Activated T-helper 1 cell treated with anti-CD3 and anti-CD28 coated beads, Interleukin-2, amount 50 U/mL, for 16 hours (primary cell): Measurements from ENCODE around the gene ALAS1.

ENCODE experiments used
- DNase-seq, 2 donors: peaks; one replicate each; pipeline ENCODE4 v3.0.0-alpha.2; 2020; ENCODE audit warnings: low read depth in 1 of 2, low spot score in 1 of 2

The ALAS1 gene

DNA sequence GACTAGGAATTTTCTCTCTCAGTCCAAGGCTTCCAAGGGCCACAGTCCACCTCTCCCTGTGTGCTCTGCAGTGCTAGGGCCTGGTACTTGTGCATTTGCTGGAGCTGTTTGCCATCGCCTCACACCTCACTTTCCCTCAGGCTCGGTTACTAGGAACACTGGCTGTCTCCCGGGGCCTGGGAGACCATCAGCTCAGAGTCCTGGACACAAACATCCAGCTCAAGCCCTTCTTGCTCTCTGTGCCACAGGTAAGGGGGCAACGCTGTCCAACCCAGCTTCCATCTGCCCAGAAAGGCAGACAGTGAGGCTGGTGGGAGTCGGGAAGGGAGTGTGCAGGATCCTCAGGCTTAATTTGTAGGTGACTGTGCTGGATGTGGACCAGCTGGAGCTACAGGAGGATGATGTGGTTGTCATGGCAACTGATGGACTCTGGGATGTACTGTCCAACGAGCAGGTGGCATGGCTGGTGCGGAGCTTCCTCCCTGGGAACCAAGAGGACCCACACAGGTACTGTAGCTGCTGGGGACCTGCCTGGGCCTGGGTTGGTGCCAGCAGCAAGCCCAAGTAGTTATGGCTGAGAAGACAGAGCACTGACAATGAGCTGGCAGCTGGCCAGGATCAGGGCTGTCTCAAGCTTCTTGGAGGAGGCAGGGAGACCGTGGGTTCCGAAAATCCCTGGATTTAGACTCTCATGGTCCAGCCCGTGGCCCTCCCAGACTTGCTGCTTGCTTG, 51.0 kb downstream of the ALAS1 start:
- DNase-seq: no peak

DNA sequence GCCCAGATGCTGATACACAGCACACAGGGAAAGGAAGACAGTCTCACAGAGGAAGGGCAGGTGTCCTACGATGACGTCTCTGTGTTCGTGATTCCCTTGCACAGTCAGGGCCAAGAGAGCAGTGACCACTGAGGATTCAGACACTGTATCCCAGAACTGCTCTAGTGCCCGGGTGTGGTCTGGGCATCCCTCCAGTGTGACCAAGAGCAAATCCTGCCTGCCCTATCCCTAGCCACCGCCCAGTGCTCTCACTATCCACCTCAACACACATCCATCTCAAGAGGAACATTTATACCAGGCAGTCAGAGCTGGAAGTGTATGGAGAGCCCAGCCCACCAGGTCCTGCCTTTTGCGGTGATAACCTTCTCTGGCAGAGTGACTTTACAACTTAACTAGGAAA, 51.7 kb downstream of the ALAS1 start:
- no peak for DNase-seq

DNA sequence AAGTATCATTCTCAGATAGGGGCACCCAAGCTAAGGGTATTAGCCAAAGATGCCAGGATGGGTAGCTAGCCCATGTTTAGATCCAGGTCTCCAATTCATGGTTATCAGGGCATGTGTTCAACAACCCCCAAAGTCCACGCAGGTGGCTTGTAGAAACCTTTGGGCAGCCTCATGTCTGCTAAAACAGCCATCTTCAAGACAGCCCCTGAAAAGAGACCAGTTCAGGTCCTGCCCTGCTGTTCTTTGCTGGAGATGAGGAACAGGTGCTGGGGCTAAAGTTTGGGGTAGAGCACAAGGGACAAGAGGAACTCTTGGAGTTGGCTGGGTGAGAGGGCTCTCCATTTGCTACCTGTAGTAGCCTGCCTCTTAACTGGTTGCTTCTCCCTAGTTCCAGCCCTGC, 52.2 kb downstream of the ALAS1 start:
- no peak for DNase-seq

DNA sequence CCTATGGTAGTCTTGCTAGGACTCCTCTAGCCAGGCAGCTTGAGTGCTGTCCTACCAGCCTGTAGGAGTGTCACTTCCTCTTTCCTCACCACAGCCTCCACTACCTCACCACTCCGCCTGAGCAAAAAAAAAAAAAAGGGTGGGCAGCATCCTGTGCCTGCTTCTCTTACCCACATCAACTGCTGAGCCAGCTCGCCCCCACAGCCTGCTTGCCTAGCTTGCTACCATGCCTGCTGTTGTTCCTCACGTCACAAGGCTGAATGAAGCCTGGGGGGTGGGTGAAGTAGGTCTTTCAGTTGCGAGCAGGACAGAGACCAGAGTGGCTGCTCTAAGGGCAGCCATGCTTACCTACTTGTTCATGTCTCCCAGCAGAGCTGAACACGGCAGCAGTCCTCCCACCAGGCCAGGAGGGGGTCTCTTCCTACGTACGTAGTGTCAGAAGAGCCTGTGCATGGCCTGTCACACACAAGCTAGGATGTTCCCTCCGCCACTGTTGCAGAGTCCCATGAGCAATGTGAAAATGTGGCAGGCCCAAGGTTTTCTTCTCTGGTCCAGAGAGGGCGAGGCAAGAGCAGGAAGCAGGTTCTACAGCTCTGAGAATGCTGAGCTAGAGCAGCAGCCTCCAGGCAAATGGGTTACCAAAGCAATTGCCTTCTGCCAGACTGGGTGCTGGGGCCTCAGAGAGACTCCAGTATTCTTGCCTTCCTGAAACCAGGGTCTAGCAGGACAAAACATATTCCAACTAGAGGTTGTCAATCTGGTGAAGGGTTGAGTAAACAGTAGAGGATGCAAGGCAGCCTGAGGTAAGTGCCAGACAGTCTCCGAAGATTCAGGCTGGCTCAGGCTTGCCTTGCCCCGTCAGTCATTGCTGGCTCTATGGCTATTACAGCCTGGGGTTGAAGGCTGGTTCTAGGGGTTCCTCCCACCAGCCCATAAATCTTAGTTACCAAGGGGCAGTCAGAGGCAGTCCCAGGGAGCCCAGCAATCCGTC, 55.6 kb downstream of the ALAS1 start:
- DNase-seq: peak; percentile 53 to 73

DNA sequence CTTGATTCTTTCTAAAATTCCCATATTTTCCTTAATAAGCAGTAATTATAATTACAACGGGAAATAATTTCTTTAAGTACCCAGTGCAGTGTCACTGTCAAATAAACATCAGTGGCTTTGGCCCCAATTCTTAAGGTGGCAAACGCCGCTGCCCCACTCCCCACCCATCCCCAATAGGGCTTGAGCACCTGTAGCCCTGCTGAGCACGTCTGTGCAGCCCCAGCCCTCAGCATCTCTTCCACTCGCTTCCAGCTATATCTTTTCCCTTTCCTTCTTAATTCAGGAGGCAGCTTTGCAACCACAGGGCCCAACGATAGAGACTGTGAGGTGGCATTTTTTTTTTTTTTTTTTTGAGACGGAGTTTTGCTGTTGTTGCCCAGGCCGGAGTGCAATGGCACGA, 56.6 kb downstream of the ALAS1 start:
- DNase-seq: no peak

DNA sequence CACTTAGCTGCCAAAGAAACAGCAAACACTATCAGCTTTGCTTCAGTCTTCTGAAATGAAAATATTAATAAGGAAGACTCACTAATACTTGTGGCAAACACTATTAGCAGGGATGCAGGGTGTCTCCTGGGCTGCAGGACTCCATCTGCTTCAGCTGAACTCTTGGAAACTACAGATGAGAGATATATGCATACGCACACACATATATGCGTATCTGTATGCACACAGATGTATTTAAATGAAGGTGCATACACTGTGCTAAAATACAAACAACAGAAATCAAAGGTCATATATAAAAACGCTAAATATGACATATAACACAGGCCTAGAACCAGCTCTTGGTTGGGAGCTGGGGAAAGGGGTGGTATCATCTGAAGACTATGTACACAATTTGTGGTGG, 58.2 kb downstream of the ALAS1 start:
- no peak for DNase-seq

DNA sequence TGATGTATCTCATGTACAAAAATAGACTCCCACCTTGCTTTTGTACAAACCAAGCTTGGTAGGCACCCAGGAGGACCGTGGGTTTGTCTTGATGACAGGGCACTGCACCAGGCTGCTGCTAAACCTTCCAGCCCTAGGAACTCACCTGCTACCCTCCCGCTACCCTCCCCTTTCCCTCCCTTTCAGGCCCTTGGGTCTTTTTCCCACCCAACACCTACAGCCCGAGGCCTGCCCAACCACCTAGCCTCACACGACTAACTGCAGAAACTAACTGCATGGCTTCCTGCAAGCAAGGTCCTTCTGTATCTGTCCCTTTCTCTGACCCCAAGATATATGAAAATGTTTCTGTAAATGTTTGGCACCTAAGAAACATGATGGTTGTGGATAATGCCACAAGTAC, 58.7 kb downstream of the ALAS1 start:
- no peak for DNase-seq

DNA sequence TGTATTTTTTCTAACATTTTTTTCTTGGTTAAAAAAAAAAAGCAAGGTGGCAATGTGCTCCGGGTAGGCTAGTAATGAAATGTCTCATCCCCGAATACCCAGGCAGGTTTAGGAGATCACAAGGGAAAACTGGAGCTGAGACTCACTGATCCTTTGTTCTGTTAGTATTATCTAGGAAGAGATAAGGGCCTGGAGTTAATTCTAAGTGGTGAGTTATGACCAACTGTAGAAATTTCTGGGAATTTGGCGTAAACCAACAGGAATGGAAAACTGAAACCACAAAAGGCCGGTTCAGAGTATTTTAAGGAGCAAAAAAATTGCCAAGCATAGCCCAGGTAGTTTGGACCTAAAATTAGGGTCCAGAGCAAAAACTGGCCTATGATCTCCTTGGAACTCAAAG, 60.0 kb downstream of the ALAS1 start:
- no peak for DNase-seq

DNA sequence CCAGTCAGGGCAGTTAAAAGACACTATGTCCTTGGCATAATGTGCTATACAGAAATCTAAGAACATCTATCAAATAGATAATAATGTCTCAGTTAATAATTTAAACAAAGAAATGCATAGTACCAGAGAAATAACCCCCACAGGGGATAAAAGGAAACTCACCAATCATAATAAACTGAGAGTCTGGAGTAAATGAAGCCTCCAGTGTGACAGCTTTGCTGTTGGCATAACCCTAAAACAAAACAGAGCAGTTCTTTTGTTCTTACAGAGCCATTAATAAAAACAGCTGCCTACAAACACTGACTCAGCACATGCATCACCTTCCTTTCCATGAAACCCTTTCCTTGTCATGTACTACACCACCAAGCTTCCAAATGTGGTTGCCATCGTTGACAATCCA, 61.1 kb downstream of the ALAS1 start:
- no peak for DNase-seq

DNA sequence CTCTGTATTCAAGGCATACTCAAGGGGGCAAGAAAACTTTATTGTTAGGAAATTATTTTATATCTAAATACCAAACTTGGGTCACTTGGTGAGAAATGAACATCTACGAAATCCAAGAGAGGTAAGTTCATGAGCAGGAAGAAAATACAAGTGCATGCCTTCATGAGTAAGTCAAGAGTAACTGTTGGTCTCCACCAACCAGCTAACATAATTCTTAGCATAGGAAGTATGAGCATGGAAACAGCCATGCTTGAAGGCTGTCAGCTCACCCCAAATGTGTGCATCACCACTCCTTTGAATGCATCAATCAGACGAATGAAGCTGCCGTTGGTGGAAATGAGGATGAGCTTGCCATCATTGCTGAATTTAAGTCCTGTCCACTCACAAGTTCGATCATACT, 61.5 kb downstream of the ALAS1 start:
- DNase-seq: no peak

DNA sequence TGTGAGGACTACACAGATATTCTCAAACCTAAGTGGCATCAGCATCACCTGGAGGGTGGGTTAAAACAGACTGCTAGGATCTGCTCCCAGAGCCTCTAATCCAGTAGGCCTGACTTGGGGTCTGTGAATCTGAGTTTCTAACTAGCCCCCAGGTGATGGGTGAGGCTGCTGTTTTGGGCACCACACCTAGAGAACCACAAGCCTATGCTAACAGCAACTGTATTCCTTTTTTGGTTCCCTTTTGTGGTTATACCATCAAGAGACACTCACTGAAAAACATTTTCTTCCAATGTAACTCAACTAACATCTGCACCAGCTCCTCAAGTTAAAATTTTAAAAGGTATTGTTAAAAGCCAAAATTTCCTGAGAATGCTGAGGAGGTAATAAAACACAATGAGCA, 64.5 kb downstream of the ALAS1 start:
- DNase-seq: no peak
